ENCODE results near the gene SOX6.

SOX6 gene

GRCh38 chr11:16011396-16011795, 344.9 kb downstream of the SOX6 start:
- no peak overlapping the region for H2AFZ ChIP-seq (ENCODE audit: low read depth, low read length)
- no peak overlapping the region for H3K27ac ChIP-seq (ENCODE audit: low read length)
- no peaks in the 10 kb centered on the region for H4K20me1 ChIP-seq (ENCODE audit: insufficient read depth, low read length)
- H3K36me3 ChIP-seq (replicated peaks; ENCODE audit: low read depth, low read length) = no peaks in the 10 kb centered on the region
- H3K27me3 ChIP-seq (ENCODE audit: low read depth, low read length) = no peaks in the 10 kb centered on the region
- peaks cover 6% of the 10 kb centered on the region for H3K4me1 ChIP-seq (ENCODE audit: low read length)
- no peak overlapping the region for H3K4me3 ChIP-seq (ENCODE audit: low read length)
- no peaks in the 10 kb centered on the region for H3K9me3 ChIP-seq (ENCODE audit: insufficient read depth, low read length)
- TF ChIP-seq CTCF (IDR thresholded peaks at IDR 0.05; ENCODE audit: low read depth, low read length) (no peak), EZH2phosphoT487 (IDR thresholded peaks at IDR 0.05; ENCODE audit: low read depth) (no peak)
- no peak overlapping the region for H3K4me2 ChIP-seq (ENCODE audit: low read length)
- H3K79me2 ChIP-seq (ENCODE audit: low read length) = no peaks in the 10 kb centered on the region
- H3K9ac ChIP-seq (ENCODE audit: low read length) = no peak overlapping the region

- TF ChIP-seq CTCF (IDR thresholded peaks at IDR 0.05; ENCODE audit: low read depth, low read length) (no peak), EZH2phosphoT487 (IDR thresholded peaks at IDR 0.05; ENCODE audit: low read depth) (no peak)
- H3K27ac ChIP-seq (ENCODE audit: low read length) = no peak overlapping the region
Measured at GRCh38 chr11:16009021-16009420, 347.3 kb downstream of the SOX6 start.

GRCh38 chr11:16007514-16007913, 348.8 kb downstream of the SOX6 start:
- Histone ChIP-seq H3K27ac (ENCODE audit: low read length) (no peak overlapping the region), H3K4me2 (ENCODE audit: low read length) (no peak overlapping the region), H3K79me2 (ENCODE audit: low read length) (no peaks in the 10 kb centered on the region), H3K9ac (ENCODE audit: low read length) (no peak overlapping the region), H3K4me1 (ENCODE audit: low read length) (peaks cover 6% of the 10 kb centered on the region), H2AFZ (ENCODE audit: low read depth, low read length) (no peak overlapping the region), H3K4me3 (ENCODE audit: low read length) (no peak overlapping the region), H3K9me3 (ENCODE audit: insufficient read depth, low read length) (no peaks in the 10 kb centered on the region), H4K20me1 (ENCODE audit: insufficient read depth, low read length) (no peaks in the 10 kb centered on the region), H3K27me3 (ENCODE audit: low read depth, low read length) (no peaks in the 10 kb centered on the region), H3K36me3 (replicated peaks; ENCODE audit: low read depth, low read length) (no peaks in the 10 kb centered on the region)
- TF ChIP-seq EZH2phosphoT487 (IDR thresholded peaks at IDR 0.05; ENCODE audit: low read depth) (no peak), CTCF (IDR thresholded peaks at IDR 0.05; ENCODE audit: low read depth, low read length) (no peak)

More at GRCh38 chr11:16009021-16009420, 347.3 kb downstream of the SOX6 start:
- H2AFZ ChIP-seq (ENCODE audit: low read depth, low read length) = no peak overlapping the region
- no peak overlapping the region for H3K9ac ChIP-seq (ENCODE audit: low read length)
- H3K4me3 ChIP-seq (ENCODE audit: low read length) = no peak overlapping the region
- H3K36me3 ChIP-seq (replicated peaks; ENCODE audit: low read depth, low read length) = no peaks in the 10 kb centered on the region
- H3K27me3 ChIP-seq (ENCODE audit: low read depth, low read length) = no peaks in the 10 kb centered on the region
- no peaks in the 10 kb centered on the region for H4K20me1 ChIP-seq (ENCODE audit: insufficient read depth, low read length)
- no peak overlapping the region for H3K4me2 ChIP-seq (ENCODE audit: low read length)
- H3K9me3 ChIP-seq (ENCODE audit: insufficient read depth, low read length) = no peaks in the 10 kb centered on the region
- no peaks in the 10 kb centered on the region for H3K79me2 ChIP-seq (ENCODE audit: low read length)
- H3K4me1 ChIP-seq (ENCODE audit: low read length) = peaks cover 6% of the 10 kb centered on the region

GRCh38 chr11:16002942-16003341, 353.4 kb downstream of the SOX6 start:
- H3K9ac ChIP-seq (ENCODE audit: low read length) = no peak overlapping the region
- no peak overlapping the region for H3K4me2 ChIP-seq (ENCODE audit: low read length)
- H3K4me1 ChIP-seq (ENCODE audit: low read length) = no peaks in the 10 kb centered on the region
- no peaks in the 10 kb centered on the region for H3K36me3 ChIP-seq (replicated peaks; ENCODE audit: low read depth, low read length)
- H2AFZ ChIP-seq (ENCODE audit: low read depth, low read length) = no peak overlapping the region
- no peaks in the 10 kb centered on the region for H3K27me3 ChIP-seq (ENCODE audit: low read depth, low read length)
- TF ChIP-seq EZH2phosphoT487 (IDR thresholded peaks at IDR 0.05; ENCODE audit: low read depth) (no peak), CTCF (IDR thresholded peaks at IDR 0.05; ENCODE audit: low read depth, low read length) (no peak)
- H4K20me1 ChIP-seq (ENCODE audit: insufficient read depth, low read length) = no peaks in the 10 kb centered on the region
- H3K79me2 ChIP-seq (ENCODE audit: low read length) = no peaks in the 10 kb centered on the region
- H3K9me3 ChIP-seq (ENCODE audit: insufficient read depth, low read length) = no peaks in the 10 kb centered on the region
- H3K4me3 ChIP-seq (ENCODE audit: low read length) = no peak overlapping the region
- H3K27ac ChIP-seq (ENCODE audit: low read length) = no peak overlapping the region
